ENCODE results near the gene TMEM125.

TMEM125 gene

GRCh38 chr1:43317817-43318471 is 48.2 kb downstream of the TMEM125 start:
- Histone ChIP-seq H3K4me3 (ENCODE audit: low read depth in 1 of 2, low read length in 2 of 2) (no peak overlapping the region), H3K27ac (ENCODE audit: low read depth, low read length) (no peak overlapping the region), H3K4me1 (ENCODE audit: insufficient read depth, low read length) (no peaks in the 10 kb centered on the region), H3K9me3 (ENCODE audit: low read length) (no peaks in the 10 kb centered on the region), H3K9ac (ENCODE audit: low read length) (no peak overlapping the region), H3K36me3 (ENCODE audit: insufficient read depth, low read length) (no peaks in the 10 kb centered on the region), H3K27me3 (ENCODE audit: control insufficient read depth in 1 of 2, insufficient read depth in 2 of 2, low read length in 2 of 2) (no peaks in the 10 kb centered on the region)

- H3K9ac ChIP-seq (ENCODE audit: low read length): no peak overlapping the region
- no peak overlapping the region for H3K27ac ChIP-seq (ENCODE audit: low read depth, low read length)
- H3K27me3 ChIP-seq (ENCODE audit: control insufficient read depth in 1 of 2, insufficient read depth in 2 of 2, low read length in 2 of 2): no peaks in the 10 kb centered on the region
- H3K4me3 ChIP-seq (ENCODE audit: low read depth in 1 of 2, low read length in 2 of 2): no peak overlapping the region
- no peaks in the 10 kb centered on the region for H3K36me3 ChIP-seq (ENCODE audit: insufficient read depth, low read length)
- no peaks in the 10 kb centered on the region for H3K4me1 ChIP-seq (ENCODE audit: insufficient read depth, low read length)
- H3K9me3 ChIP-seq (ENCODE audit: low read length): no peaks in the 10 kb centered on the region
Observed at GRCh38 chr1:43318831-43319230, 49.0 kb downstream of the TMEM125 start.

- Histone ChIP-seq H3K9ac (ENCODE audit: low read length) (no peak overlapping the region), H3K27ac (ENCODE audit: low read depth, low read length) (no peak overlapping the region), H3K4me1 (ENCODE audit: insufficient read depth, low read length) (no peaks in the 10 kb centered on the region), H3K36me3 (ENCODE audit: insufficient read depth, low read length) (no peaks in the 10 kb centered on the region), H3K27me3 (ENCODE audit: control insufficient read depth in 1 of 2, insufficient read depth in 2 of 2, low read length in 2 of 2) (no peaks in the 10 kb centered on the region), H3K4me3 (ENCODE audit: low read depth in 1 of 2, low read length in 2 of 2) (no peak overlapping the region), H3K9me3 (ENCODE audit: low read length) (no peaks in the 10 kb centered on the region)
Observed at GRCh38 chr1:43319288-43319687, 49.5 kb downstream of the TMEM125 start.

- Histone ChIP-seq H3K9ac (ENCODE audit: low read length) (no peak overlapping the region), H3K27me3 (ENCODE audit: control insufficient read depth in 1 of 2, insufficient read depth in 2 of 2, low read length in 2 of 2) (no peaks in the 10 kb centered on the region), H3K4me3 (ENCODE audit: low read depth in 1 of 2, low read length in 2 of 2) (no peak overlapping the region), H3K27ac (ENCODE audit: low read depth, low read length) (no peak overlapping the region), H3K36me3 (ENCODE audit: insufficient read depth, low read length) (no peaks in the 10 kb centered on the region), H3K9me3 (ENCODE audit: low read length) (no peaks in the 10 kb centered on the region), H3K4me1 (ENCODE audit: insufficient read depth, low read length) (no peaks in the 10 kb centered on the region)
Observed at GRCh38 chr1:43319766-43320165, 50.0 kb downstream of the TMEM125 start.

GRCh38 chr1:43321331-43321891 is 51.6 kb downstream of the TMEM125 start:
- H3K4me3 ChIP-seq (ENCODE audit: low read depth in 1 of 2, low read length in 2 of 2): no peak overlapping the region
- H3K27me3 ChIP-seq (ENCODE audit: control insufficient read depth in 1 of 2, insufficient read depth in 2 of 2, low read length in 2 of 2): no peaks in the 10 kb centered on the region
- H3K9ac ChIP-seq (ENCODE audit: low read length): no peak overlapping the region
- no peaks in the 10 kb centered on the region for H3K36me3 ChIP-seq (ENCODE audit: insufficient read depth, low read length)
- H3K27ac ChIP-seq (ENCODE audit: low read depth, low read length): no peak overlapping the region
- H3K9me3 ChIP-seq (ENCODE audit: low read length): no peaks in the 10 kb centered on the region
- no peaks in the 10 kb centered on the region for H3K4me1 ChIP-seq (ENCODE audit: insufficient read depth, low read length)

- H3K9ac ChIP-seq (ENCODE audit: low read length): no peak overlapping the region
- no peaks in the 10 kb centered on the region for H3K36me3 ChIP-seq (ENCODE audit: insufficient read depth, low read length)
- no peaks in the 10 kb centered on the region for H3K27me3 ChIP-seq (ENCODE audit: control insufficient read depth in 1 of 2, insufficient read depth in 2 of 2, low read length in 2 of 2)
Observed at GRCh38 chr1:43322506-43322905, 52.7 kb downstream of the TMEM125 start.

More at GRCh38 chr1:43322506-43322905, 52.7 kb downstream of the TMEM125 start:
- Histone ChIP-seq H3K4me3 (ENCODE audit: low read depth in 1 of 2, low read length in 2 of 2) (no peak overlapping the region), H3K9me3 (ENCODE audit: low read length) (no peaks in the 10 kb centered on the region), H3K27ac (ENCODE audit: low read depth, low read length) (no peak overlapping the region), H3K4me1 (ENCODE audit: insufficient read depth, low read length) (no peaks in the 10 kb centered on the region)

All from muscle layer of colon (tissue), 2 donors.